ENCODE results near the gene SUCO. TPM values are rescaled to one million over a fixed set of nuclear protein-coding genes. Genes with fewer than 3 reads are reported as not detected.
A peak's percentile ranks its signal among the peaks of the same experiment; 100 is the strongest.

The SUCO gene
- total RNA-seq, 1 experiment from 2014 or later = 37.4 TPM

- Mint-ChIP-seq H3K27ac (peak overlapping the region; percentile 18; the same call in 1 of the 2 replicates), H3K4me3 (no peak overlapping the region), H3K4me1 (peaks cover 30% of the 10 kb centered on the region), H3K27me3 (ENCODE audit: low read depth) (no peaks in the 10 kb centered on the region), H3K9me3 (no peaks in the 10 kb centered on the region), H3K36me3 (peaks cover 9% of the 10 kb centered on the region; the same call in 1 of the 2 replicates)
- TF ChIP-seq ETV6 (CRISPR knock-in tag; IDR thresholded peaks at IDR 0.05) (no peak), ZNF671 (CRISPR knock-in tag; IDR thresholded peaks at IDR 0.05) (no peak), SOX15 (CRISPR knock-in tag; IDR thresholded peaks at IDR 0.05) (no peak), RORB (CRISPR knock-in tag; IDR thresholded peaks at IDR 0.05) (no peak), ZBTB43 (CRISPR knock-in tag; IDR thresholded peaks at IDR 0.05) (no peak), IRF1 (CRISPR knock-in tag; IDR thresholded peaks at IDR 0.05) (no peak), FOXP4 (CRISPR knock-in tag; IDR thresholded peaks at IDR 0.05) (no peak), FOXJ3 (CRISPR knock-in tag; IDR thresholded peaks at IDR 0.05; ENCODE audit: borderline replicate concordance) (no peak), AFF4 (CRISPR knock-in tag; IDR thresholded peaks at IDR 0.05; ENCODE audit: borderline replicate concordance) (no peak), ESRRA (CRISPR knock-in tag; IDR thresholded peaks at IDR 0.05; ENCODE audit: borderline replicate concordance) (no peak), ATF2 (CRISPR knock-in tag; IDR thresholded peaks at IDR 0.05; ENCODE audit: borderline replicate concordance, low read depth) (no peak), NR3C1 (CRISPR knock-in tag; conservative IDR thresholded peaks at IDR 0.05; ENCODE audit: low read depth) (no peak), SMAD4 (CRISPR knock-in tag; IDR thresholded peaks at IDR 0.05) (no peak)
- ATAC-seq (no peak), DNase-seq (ENCODE audit: low spot score) (no peak)
- CTCF ChIA-PET = no interaction called here
- POLR2A ChIA-PET = no interaction called here
Measured at GRCh38 chr1:172551279-172551678, 18.3 kb downstream of the SUCO start.

GRCh38 chr1:172554915-172555314 lies 22.0 kb downstream of the SUCO start:
- no peak for ATAC-seq
- CTCF ChIA-PET = no interaction called here

GRCh38 chr1:172556461-172556860 lies 23.5 kb downstream of the SUCO start:
- Mint-ChIP-seq H3K4me1 (no peaks in the 10 kb centered on the region), H3K27me3 (ENCODE audit: low read depth) (no peaks in the 10 kb centered on the region), H3K27ac (no peak overlapping the region), H3K4me3 (no peak overlapping the region), H3K36me3 (peaks cover 44% of the 10 kb centered on the region), H3K9me3 (no peaks in the 10 kb centered on the region)
- POLR2A ChIA-PET = no interaction called here
- CTCF ChIA-PET = no interaction called here
- DNase-seq (ENCODE audit: low spot score) = no peak
- ATAC-seq = no peak
- TF ChIP-seq MXD4 (CRISPR knock-in tag; IDR thresholded peaks at IDR 0.05; ENCODE audit: borderline replicate concordance) = no peak
- TF ChIP-seq CTCF (IDR thresholded peaks at IDR 0.05) = no peak
- no peak for TF ChIP-seq ZNF263 (CRISPR knock-in tag; IDR thresholded peaks at IDR 0.05; ENCODE audit: low read depth)
- TF ChIP-seq ZMAT4 (CRISPR knock-in tag; IDR thresholded peaks at IDR 0.05) = no peak
- TF ChIP-seq SMAD3 (CRISPR knock-in tag; IDR thresholded peaks at IDR 0.05; ENCODE audit: borderline replicate concordance) = no peak
- no peak for TF ChIP-seq ERG (CRISPR knock-in tag; IDR thresholded peaks at IDR 0.05)
- TF ChIP-seq JUN (CRISPR knock-in tag; IDR thresholded peaks at IDR 0.05) = no peak
- no peak for TF ChIP-seq NFE2L1 (CRISPR knock-in tag; IDR thresholded peaks at IDR 0.05)

More at GRCh38 chr1:172554915-172555314, 22.0 kb downstream of the SUCO start:
- Mint-ChIP-seq H3K27me3 (ENCODE audit: low read depth) (no peaks in the 10 kb centered on the region), H3K36me3 (peaks cover 33% of the 10 kb centered on the region), H3K4me1 (peaks cover 4% of the 10 kb centered on the region), H3K9me3 (no peaks in the 10 kb centered on the region), H3K27ac (no peak overlapping the region), H3K4me3 (no peak overlapping the region)
- no peak for DNase-seq (ENCODE audit: low spot score)
- POLR2A ChIA-PET = no interaction called here
- no peak for TF ChIP-seq ZNF317 (CRISPR knock-in tag; IDR thresholded peaks at IDR 0.05; ENCODE audit: borderline replicate concordance, low read depth)

Data from WTC11 (cell line).